TTC549 (cell line): Measurements from ENCODE around the gene CLASP2.

ENCODE experiments used
- FAIRE-seq: peaks from 2 replicates; lab custom pipeline; 2012; peaks lifted over from hg19 to GRCh38; lab: Jason Lieb, UNC

CLASP2 gene

DNA sequence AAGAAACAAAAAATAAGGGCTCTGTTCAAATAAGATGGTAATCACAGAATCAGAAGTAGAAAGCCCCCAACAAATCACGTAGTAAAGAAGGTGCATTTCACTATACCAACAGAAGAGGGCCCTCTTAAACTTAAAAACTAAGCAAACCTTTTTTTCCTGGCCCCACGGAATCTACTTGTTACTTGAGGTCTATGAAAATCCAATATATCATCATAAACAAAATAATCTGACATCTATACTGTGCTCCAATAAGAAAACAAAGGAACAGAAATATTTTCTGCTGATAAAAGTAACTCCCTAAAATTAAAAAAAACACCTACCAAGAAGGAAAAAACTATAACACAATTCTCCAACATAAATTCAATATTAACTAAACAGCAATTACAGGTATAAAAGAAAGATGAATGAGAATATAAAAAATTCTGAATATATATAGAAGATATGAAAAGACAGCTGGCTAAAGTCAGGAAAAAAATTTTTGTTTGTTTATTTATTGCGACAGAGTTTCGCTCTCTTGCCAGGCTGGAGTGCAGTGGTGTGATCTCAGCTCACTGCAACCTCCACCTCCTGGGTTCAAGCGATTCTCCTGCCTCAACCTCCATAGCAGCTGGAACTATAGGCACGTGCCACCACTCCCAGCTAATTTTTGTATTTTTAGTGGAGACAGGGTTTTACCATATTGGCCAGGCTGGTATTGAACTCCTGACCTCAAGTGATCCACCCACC, 81.8 kb downstream of the CLASP2 start:
- FAIRE-seq, result peak; percentile 89

- no peak for FAIRE-seq
These were observed 83.8 kb downstream of the CLASP2 start for GRCh38 chr3:33634262-33634661.

DNA sequence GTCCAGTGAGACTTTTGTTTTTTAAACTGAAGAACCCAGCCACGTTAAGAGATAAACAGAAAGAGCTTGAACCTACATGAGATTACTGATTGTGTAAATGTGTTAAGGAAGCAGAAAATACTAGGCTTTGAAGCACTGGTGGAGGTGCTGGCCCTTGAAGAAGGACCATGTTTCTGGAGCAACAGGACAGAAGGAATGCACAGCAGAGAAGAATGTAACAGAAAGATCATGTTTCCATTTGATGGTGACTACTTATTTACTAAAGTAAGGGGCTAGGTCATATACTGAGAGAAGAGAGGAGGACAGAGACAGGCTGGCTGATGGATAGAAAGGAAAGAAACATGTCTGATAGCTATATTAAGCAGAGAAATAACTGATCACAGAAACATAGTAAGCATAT, 88.8 kb downstream of the CLASP2 start:
- no peak for FAIRE-seq

GRCh38 chr3:33624756-33625155, 93.3 kb downstream of the CLASP2 start:
- FAIRE-seq, result no peak

GRCh38 chr3:33613041-33613440, 105.0 kb downstream of the CLASP2 start:
- FAIRE-seq, result no peak

DNA sequence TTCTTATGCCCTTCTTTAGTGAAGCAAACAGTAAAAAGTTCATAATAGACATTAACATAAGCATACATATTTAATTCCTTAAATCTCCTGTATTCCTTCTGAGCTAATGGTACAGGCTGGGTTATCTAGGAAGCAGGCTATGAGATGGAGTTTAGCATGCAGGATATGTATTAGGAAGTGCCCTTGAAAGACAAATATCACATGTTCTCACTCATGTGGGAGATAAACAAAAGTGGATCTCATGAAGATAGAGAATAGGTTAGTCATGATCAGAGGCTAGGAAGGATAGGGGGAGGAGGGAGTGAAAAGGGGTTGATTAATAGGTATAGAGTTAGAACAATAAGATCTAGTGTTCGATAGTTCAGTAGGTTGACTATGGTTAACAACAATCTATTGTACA, 105.4 kb downstream of the CLASP2 start:
- FAIRE-seq, result no peak

- no peak for FAIRE-seq
These were observed 115.2 kb downstream of the CLASP2 start for GRCh38 chr3:33602829-33603228.

- FAIRE-seq, result no peak
These were observed 120.8 kb downstream of the CLASP2 start for GRCh38 chr3:33597257-33597689.

DNA sequence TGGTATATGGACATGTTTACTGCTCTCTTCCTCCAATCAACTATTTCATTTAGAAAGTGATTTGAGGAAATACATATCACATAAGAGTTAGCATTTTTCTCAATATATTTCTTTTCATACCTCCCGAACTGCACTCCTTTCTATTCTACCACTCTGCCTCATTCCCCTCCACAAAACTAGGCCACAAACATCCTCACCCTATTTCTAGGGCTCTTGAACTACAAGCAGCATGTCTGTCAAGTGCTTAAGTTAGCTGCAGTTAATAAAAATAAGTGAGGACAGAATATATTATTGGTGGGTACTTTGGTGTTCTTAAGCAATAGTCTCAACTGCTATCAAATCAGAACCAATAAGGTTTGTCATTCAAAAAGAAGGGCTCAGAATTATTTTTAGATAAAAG, 125.1 kb downstream of the CLASP2 start:
- no peak for FAIRE-seq

- no peak for FAIRE-seq
These were observed 127.5 kb downstream of the CLASP2 start for GRCh38 chr3:33590541-33590940.

GRCh38 chr3:33586402-33586801, 131.7 kb downstream of the CLASP2 start:
- FAIRE-seq, result no peak

- FAIRE-seq, result no peak
These were observed 135.8 kb downstream of the CLASP2 start for GRCh38 chr3:33582234-33582633.

GRCh38 chr3:33581666-33582065, 136.4 kb downstream of the CLASP2 start:
- FAIRE-seq, result no peak

- no peak for FAIRE-seq
These were observed 138.2 kb downstream of the CLASP2 start for GRCh38 chr3:33579840-33580239.

DNA sequence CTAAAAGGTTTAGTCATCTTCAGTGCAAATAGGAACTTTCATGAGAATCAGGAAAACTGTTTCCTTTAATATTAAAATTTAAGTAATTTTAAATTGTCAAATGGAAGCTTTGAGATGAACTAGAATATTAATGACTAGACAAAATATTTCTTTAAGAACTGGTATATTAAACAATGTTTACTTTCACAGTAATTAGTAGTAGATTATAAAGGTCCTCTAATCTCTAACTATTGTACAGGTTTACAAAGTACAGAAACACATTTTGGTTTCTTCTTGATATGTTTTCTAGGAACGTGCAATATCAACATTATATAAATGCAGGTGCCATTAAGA, 138.9 kb downstream of the CLASP2 start:
- FAIRE-seq, result no peak

GRCh38 chr3:33578325-33579177, 139.5 kb downstream of the CLASP2 start:
- FAIRE-seq, result no peak

DNA sequence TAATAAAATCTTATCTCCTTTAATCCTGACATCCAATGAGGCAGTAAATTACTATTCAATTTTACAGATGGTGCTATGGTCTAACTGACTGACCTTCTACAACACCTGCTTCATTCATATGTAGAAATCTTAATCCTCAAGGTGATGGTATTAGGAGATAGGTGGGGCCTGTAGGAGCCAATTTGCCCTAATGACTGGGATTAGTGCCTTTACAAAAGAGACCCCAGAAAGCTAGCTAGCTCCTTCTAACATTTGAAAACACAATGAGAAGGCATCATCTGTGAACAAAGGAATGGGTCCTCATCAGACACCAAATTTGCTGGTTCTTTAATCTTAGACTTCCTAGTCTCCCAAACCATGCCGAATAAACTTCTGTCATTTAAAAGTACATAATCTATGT, 140.5 kb downstream of the CLASP2 start:
- FAIRE-seq, result no peak

DNA sequence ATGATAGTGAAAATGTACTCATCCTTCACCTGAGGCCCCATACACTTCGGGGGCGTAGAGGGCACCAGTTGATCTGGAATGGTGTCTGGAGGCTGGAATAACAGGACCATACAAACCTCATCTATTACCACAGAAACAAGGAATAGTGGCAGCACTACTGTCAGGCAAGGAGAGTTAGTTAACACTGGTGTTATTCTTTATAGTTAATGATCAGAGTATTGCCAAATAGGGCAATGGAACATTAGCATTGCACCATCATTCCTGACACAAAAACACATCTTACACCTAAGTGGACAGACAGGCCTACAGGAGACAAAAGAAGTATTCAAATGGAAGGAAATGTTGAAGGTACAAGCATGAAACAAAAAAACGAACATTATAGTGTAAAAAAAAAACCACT, 140.9 kb downstream of the CLASP2 start:
- FAIRE-seq, result no peak

- FAIRE-seq, result no peak
These were observed 142.7 kb downstream of the CLASP2 start for GRCh38 chr3:33575311-33575710.

DNA sequence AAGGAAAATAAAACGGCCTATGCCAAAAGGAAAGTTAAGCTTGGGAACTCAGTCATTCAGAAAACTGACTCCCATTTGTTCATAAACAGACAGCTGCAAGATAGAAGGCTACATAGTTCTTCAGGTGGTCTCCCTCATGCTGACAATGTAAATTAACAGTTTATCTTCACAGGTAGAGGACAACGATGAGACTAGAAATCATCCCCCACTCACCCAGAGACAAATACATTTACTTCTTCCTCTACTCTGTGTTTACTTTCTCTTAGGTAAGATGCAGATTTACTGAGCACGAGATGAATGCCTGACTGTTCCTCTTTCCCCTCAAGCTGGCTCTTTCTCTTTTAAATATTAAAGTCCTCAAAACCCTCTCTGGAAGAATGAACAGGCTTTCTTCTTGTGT, 160.2 kb downstream of the CLASP2 start:
- no peak for FAIRE-seq

DNA sequence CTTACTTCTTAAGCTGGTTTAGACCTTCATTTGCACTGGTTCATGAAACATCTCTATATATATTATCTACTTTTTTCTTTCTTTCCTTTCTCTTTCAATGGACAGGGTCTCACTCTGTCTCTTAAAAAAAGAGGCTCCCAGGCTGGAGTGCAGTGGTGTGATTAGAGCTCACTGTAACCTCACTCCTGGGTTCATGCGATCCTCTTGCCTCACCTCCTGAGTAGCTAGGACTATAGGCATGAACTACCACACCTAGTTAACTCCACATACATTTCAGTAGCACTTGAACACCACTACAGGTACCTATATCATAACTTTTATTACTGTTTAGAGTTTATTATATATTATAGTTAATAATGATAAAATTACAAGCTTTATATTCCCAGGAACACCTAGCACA, 160.8 kb downstream of the CLASP2 start:
- FAIRE-seq, result no peak

GRCh38 chr3:33547101-33547500, 171.0 kb downstream of the CLASP2 start:
- no peak for FAIRE-seq

DNA sequence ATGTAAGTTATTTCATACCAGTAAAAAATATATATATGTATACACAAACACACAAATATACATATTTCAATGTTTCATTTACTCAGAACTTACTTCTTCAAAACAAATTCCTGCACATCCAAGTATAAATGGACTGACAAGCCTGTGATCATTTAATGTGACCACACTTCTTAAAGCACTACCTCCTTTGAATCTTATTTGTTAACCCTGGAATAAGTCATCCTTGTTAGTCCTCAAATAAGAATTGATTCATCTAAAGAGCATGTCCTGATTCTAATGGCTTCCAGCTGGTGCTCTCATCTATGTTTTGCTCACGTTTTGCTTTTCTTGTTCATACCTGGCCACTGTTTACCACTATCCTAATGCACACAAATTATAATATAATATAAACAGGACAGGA, 173.9 kb downstream of the CLASP2 start:
- FAIRE-seq, result no peak

GRCh38 chr3:33543601-33544000, 174.5 kb downstream of the CLASP2 start:
- FAIRE-seq, result no peak
